ENCODE data around the gene LYZL1.

The LYZL1 gene

GRCh38 chr10:29257784-29258135 lies 31.1 kb upstream of the LYZL1 start:
- Histone ChIP-seq H3K36me3 (ENCODE audit: insufficient read depth, low read length) (no peaks in the 10 kb centered on the region), H3K9me3 (ENCODE audit: low read length) (no peaks in the 10 kb centered on the region), H3K4me2 (ENCODE audit: low read length) (no peak overlapping the region), H3K9me2 (ENCODE audit: low read depth, low read length) (no peaks in the 10 kb centered on the region), H3K27me3 (ENCODE audit: insufficient read depth, low read length) (no peaks in the 10 kb centered on the region), H2AFZ (ENCODE audit: low read length) (no peak overlapping the region), H3F3A (ENCODE audit: insufficient read depth, low read length) (no peaks in the 10 kb centered on the region), H4K20me1 (ENCODE audit: insufficient read depth, low read length) (no peaks in the 10 kb centered on the region), H3K79me2 (ENCODE audit: insufficient read depth, low read length) (no peaks in the 10 kb centered on the region), H3K4me1 (ENCODE audit: insufficient read depth, low read length, severe bottlenecking) (no peaks in the 10 kb centered on the region), H3K27ac (ENCODE audit: low read depth, low read length, poor library complexity, severe bottlenecking) (no peak overlapping the region), H3K9ac (ENCODE audit: low read length) (no peak overlapping the region), H3K4me3 (ENCODE audit: low read depth, low read length, poor library complexity, severe bottlenecking) (no peak overlapping the region)
- no peak for TF ChIP-seq EZH2 (IDR thresholded peaks at IDR 0.05; ENCODE audit: borderline replicate concordance, low read length)
- no peak for TF ChIP-seq CTCF (IDR thresholded peaks at IDR 0.05; ENCODE audit: low read length)

- no peak overlapping the region for H2AFZ ChIP-seq (ENCODE audit: low read length)
- no peaks in the 10 kb centered on the region for H3K36me3 ChIP-seq (ENCODE audit: insufficient read depth, low read length)
- H3K9me2 ChIP-seq (ENCODE audit: low read depth, low read length) = no peaks in the 10 kb centered on the region
- TF ChIP-seq CTCF (IDR thresholded peaks at IDR 0.05; ENCODE audit: low read length) (no peak), EZH2 (IDR thresholded peaks at IDR 0.05; ENCODE audit: borderline replicate concordance, low read length) (no peak)
- no peaks in the 10 kb centered on the region for H4K20me1 ChIP-seq (ENCODE audit: insufficient read depth, low read length)
- H3K9ac ChIP-seq (ENCODE audit: low read length) = no peak overlapping the region
- H3K4me3 ChIP-seq (ENCODE audit: low read depth, low read length, poor library complexity, severe bottlenecking) = no peak overlapping the region
- H3K27me3 ChIP-seq (ENCODE audit: insufficient read depth, low read length) = no peaks in the 10 kb centered on the region
- H3K27ac ChIP-seq (ENCODE audit: low read depth, low read length, poor library complexity, severe bottlenecking) = no peak overlapping the region
- no peaks in the 10 kb centered on the region for H3K4me1 ChIP-seq (ENCODE audit: insufficient read depth, low read length, severe bottlenecking)
- H3K4me2 ChIP-seq (ENCODE audit: low read length) = no peak overlapping the region
- no peaks in the 10 kb centered on the region for H3K79me2 ChIP-seq (ENCODE audit: insufficient read depth, low read length)
- no peaks in the 10 kb centered on the region for H3K9me3 ChIP-seq (ENCODE audit: low read length)
- no peaks in the 10 kb centered on the region for H3F3A ChIP-seq (ENCODE audit: insufficient read depth, low read length)
Observed at GRCh38 chr10:29259498-29259897, 29.4 kb upstream of the LYZL1 start.

GRCh38 chr10:29263506-29263905 lies 25.4 kb upstream of the LYZL1 start:
- H3K27me3 ChIP-seq (ENCODE audit: insufficient read depth, low read length) = no peaks in the 10 kb centered on the region
- H3F3A ChIP-seq (ENCODE audit: insufficient read depth, low read length) = no peaks in the 10 kb centered on the region
- no peak for TF ChIP-seq EZH2 (IDR thresholded peaks at IDR 0.05; ENCODE audit: borderline replicate concordance, low read length)
- no peak for TF ChIP-seq CTCF (IDR thresholded peaks at IDR 0.05; ENCODE audit: low read length)

More at GRCh38 chr10:29263506-29263905, 25.4 kb upstream of the LYZL1 start:
- H3K27ac ChIP-seq (ENCODE audit: low read depth, low read length, poor library complexity, severe bottlenecking) = no peak overlapping the region
- no peak overlapping the region for H3K4me2 ChIP-seq (ENCODE audit: low read length)
- H3K4me3 ChIP-seq (ENCODE audit: low read depth, low read length, poor library complexity, severe bottlenecking) = no peak overlapping the region
- no peaks in the 10 kb centered on the region for H3K79me2 ChIP-seq (ENCODE audit: insufficient read depth, low read length)
- no peaks in the 10 kb centered on the region for H3K9me2 ChIP-seq (ENCODE audit: low read depth, low read length)
- H3K9me3 ChIP-seq (ENCODE audit: low read length) = no peaks in the 10 kb centered on the region
- no peaks in the 10 kb centered on the region for H3K36me3 ChIP-seq (ENCODE audit: insufficient read depth, low read length)
- no peaks in the 10 kb centered on the region for H3K4me1 ChIP-seq (ENCODE audit: insufficient read depth, low read length, severe bottlenecking)
- no peaks in the 10 kb centered on the region for H4K20me1 ChIP-seq (ENCODE audit: insufficient read depth, low read length)
- H2AFZ ChIP-seq (ENCODE audit: low read length) = no peak overlapping the region
- H3K9ac ChIP-seq (ENCODE audit: low read length) = no peak overlapping the region
